IMR-90 (cell line): Measurements from ENCODE around the gene PPM1G. TPM values are rescaled to one million over a fixed set of nuclear protein-coding genes. Genes with fewer than 3 reads are reported as not detected.

Source experiments
- ATAC-seq: fragments of 200-7000 bp; cut with Tn5 transposase; 2 replicates; pipeline ENCODE4 v1.9.1; 2020; ENCODE audit warnings: low read depth, mild to moderate bottlenecking, moderate library complexity
- BruUV-seq: library from RNA; stranded (reverse); fragments of 400-500 nt; replicated peaks from 2 replicates; lab custom pipeline; 2021; lab: Mats Ljungman, UMichigan
- CTCF ChIA-PET: fragments of 300-600 bp; formaldehyde crosslinking; extraction: SDS; loops from one replicate; lab custom pipeline; 2021; ENCODE audit warnings: antibody characterized with exemption; lab: Yijun Ruan, JAX
- POLR2A ChIA-PET: fragments of 300-600 bp; sonication (Branson Sonifier 250); formaldehyde crosslinking; loops from one replicate; lab custom pipeline; 2022; ENCODE audit warnings: antibody characterized with exemption; ENCODE audit not compliant: unreplicated experiment; lab: Charles Lee
- DNase-seq: peaks from one replicate; pipeline ENCODE4 v3.0.0; 2013
- H2AFZ ChIP-seq: replicated peaks from 2 replicates; pipeline ENCODE3; 2013; ENCODE audit warnings: low read length, mild to moderate bottlenecking; ENCODE audit not compliant: poor library complexity
- H2AK5ac ChIP-seq: 2 replicates; pipeline ENCODE4 v1.6.1; 2013; ENCODE audit warnings: low read depth, low read length, inconsistent platforms
- H2AK9ac ChIP-seq: replicated peaks from 2 replicates; pipeline ENCODE3; 2013; ENCODE audit warnings: mild to moderate bottlenecking, low read depth, low read length, moderate library complexity; ENCODE audit not compliant: poor library complexity
- H2BK120ac ChIP-seq: 2 replicates; pipeline ENCODE4 v1.6.1; 2013; ENCODE audit warnings: low read depth, low read length, inconsistent platforms
- H2BK15ac ChIP-seq: 3 replicates; pipeline ENCODE4 v1.6.1; 2013; ENCODE audit warnings: low read depth, low read length, inconsistent platforms
- H2BK20ac ChIP-seq: 2 replicates; pipeline ENCODE4 v1.6.1; 2013; ENCODE audit warnings: low read depth, mild to moderate bottlenecking, inconsistent platforms, low read length, moderate library complexity
- H2BK5ac ChIP-seq: 2 replicates; pipeline ENCODE4 v1.6.1; 2013; ENCODE audit warnings: mild to moderate bottlenecking, low read depth, low read length, inconsistent platforms; ENCODE audit not compliant: poor library complexity, severe bottlenecking
- H3K14ac ChIP-seq: replicated peaks from 2 replicates; pipeline ENCODE4 v1.6.1; 2013; ENCODE audit warnings: low read depth, low read length, inconsistent platforms
- H3K18ac ChIP-seq: 2 replicates; pipeline ENCODE4 v1.6.1; 2013; ENCODE audit warnings: low read depth, low read length, control low read depth
- H3K23ac ChIP-seq: 2 replicates; pipeline ENCODE4 v1.6.1; 2013; ENCODE audit warnings: low read depth, low read length, inconsistent platforms
- H3K27ac ChIP-seq: 2 replicates; pipeline ENCODE4 v1.5.1; 2013; ENCODE audit warnings: mild to moderate bottlenecking, control low read depth, low read length; ENCODE audit not compliant: insufficient read depth
- H3K27me3 ChIP-seq: 2 replicates; pipeline ENCODE4 v1.6.1; 2013; ENCODE audit warnings: low read length; ENCODE audit not compliant: control insufficient read depth, insufficient read depth
- H3K36me3 ChIP-seq: 2 replicates; pipeline ENCODE4 v1.6.1; 2013; ENCODE audit warnings: low read length, mixed read lengths; ENCODE audit not compliant: control insufficient read depth, insufficient read depth
- H3K4ac ChIP-seq: 2 replicates; pipeline ENCODE4 v1.6.1; 2013; ENCODE audit warnings: low read depth, low read length, inconsistent platforms
- H3K4me1 ChIP-seq: 2 replicates; pipeline ENCODE4 v1.6.1; 2013; ENCODE audit warnings: low read length, mixed read lengths; ENCODE audit not compliant: control insufficient read depth, insufficient read depth
- H3K4me2 ChIP-seq: 2 replicates; pipeline ENCODE4 v1.6.1; 2013; ENCODE audit warnings: low read depth, mild to moderate bottlenecking, control low read depth, low read length, moderate library complexity
- H3K4me3 ChIP-seq: 2 replicates; pipeline ENCODE4 v1.5.1; 2013; ENCODE audit warnings: low read depth, mild to moderate bottlenecking, control low read depth, low read length, moderate library complexity; ENCODE audit not compliant: insufficient read depth
- H3K56ac ChIP-seq: 2 replicates; pipeline ENCODE4 v1.6.1; 2013; ENCODE audit warnings: low read length, inconsistent platforms; ENCODE audit not compliant: insufficient read depth; ENCODE audit errors: extremely low read depth
- H3K79me1 ChIP-seq, 2 experiments: 2 replicates each; pipeline ENCODE4 v1.6.1; 2013; ENCODE audit warnings: low read length in 2 of 2, inconsistent platforms in 1 of 2, low read depth in 1 of 2
- H3K9ac ChIP-seq: 2 replicates; pipeline ENCODE4 v1.6.1; 2013; ENCODE audit warnings: low read depth, low read length, control low read depth
- H3K9me1 ChIP-seq: 2 replicates; pipeline ENCODE4 v1.6.1; 2013; ENCODE audit warnings: low read length, inconsistent platforms; ENCODE audit not compliant: insufficient read depth
- H3K9me3 ChIP-seq: 2 replicates; pipeline ENCODE4 v1.6.1; 2013; ENCODE audit warnings: low read length; ENCODE audit not compliant: control insufficient read depth, insufficient read depth
- H4K20me1 ChIP-seq: 2 replicates; pipeline ENCODE4 v1.6.1; 2013; ENCODE audit warnings: low read length, inconsistent platforms; ENCODE audit not compliant: insufficient read depth
- H4K5ac ChIP-seq: 2 replicates; pipeline ENCODE4 v1.6.1; 2013; ENCODE audit warnings: mild to moderate bottlenecking, low read depth, low read length, control low read depth
- H4K8ac ChIP-seq, 2 experiments: 2 replicates each; pipeline ENCODE4 v1.6.1; 2013; ENCODE audit warnings: low read depth in 2 of 2, low read length in 2 of 2, control low read depth in 1 of 2, inconsistent platforms in 1 of 2
- H4K91ac ChIP-seq: 2 replicates; pipeline ENCODE4 v1.6.1; 2013; ENCODE audit warnings: low read depth, low read length, inconsistent platforms; ENCODE audit not compliant: insufficient read depth
- FOS ChIP-seq: fragments of 150-350 bp; IDR thresholded peaks from 2 replicates; pipeline ENCODE4 v1.6.1; 2016; ENCODE audit warnings: low read depth, low read length
- MXI1 ChIP-seq: IDR thresholded peaks from 2 replicates; pipeline ENCODE4 v1.6.1; 2012; ENCODE audit warnings: low read depth, mild to moderate bottlenecking, low read length, moderate library complexity, borderline replicate concordance
- NFE2L2 ChIP-seq: fragments of 150-350 bp; IDR thresholded peaks from 2 replicates; pipeline ENCODE4 v1.6.1; 2016; ENCODE audit warnings: low read depth, mild to moderate bottlenecking, low read length
- RFX5 ChIP-seq: IDR thresholded peaks from 2 replicates; pipeline ENCODE4 v1.8.0; 2012; ENCODE audit warnings: low read depth, mild to moderate bottlenecking, low read length, moderate library complexity
- WGBS, 2 experiments: methylation state at CpG; one replicate each; pipeline versions ENCODE4 v1.1.5 to v1.1.7; 2013; ENCODE audit warnings: missing lambda C conversion rate in 2 of 2; ENCODE audit not compliant: insufficient read length in 1 of 2; ENCODE audit errors: extremely low coverage in 2 of 2; 5-methylcytosine and 5-hydroxymethylcytosine counted together
- dilution Hi-C: fragments of 300-500 bp; cut with HindIII; formaldehyde crosslinking; loops from one replicate; pipeline ENCODE4 v1.14.3; 2018; ENCODE audit warnings: low sequenced_read_pairs; ENCODE audit not compliant: unreplicated experiment
- in situ Hi-C: fragments of 300-500 bp; cut with MboI; formaldehyde crosslinking; loops from 3 replicates; pipeline ENCODE4 v1.14.3; 2019; ENCODE audit warnings: low sequenced_read_pairs, inconsistent platforms, mixed read lengths
- intact Hi-C: fragments of 100-400 bp; cut with micrococcal nuclease; formaldehyde crosslinking; loops from 2 replicates; pipeline ENCODE4 v1.10.0; 2022
- polyA plus RNA-seq, 3 experiments: library from polyadenylated mRNA; depleted of rRNA; stranded (reverse); fragments of >200 nt; gene quantifications; 2 replicates each; pipeline ENCODE4 v1.2.3, GENCODE V29; 2012; ENCODE audit warnings: low replicate concordance in 1 of 3
- total RNA-seq: library from RNA; depleted of rRNA; stranded (reverse); fragments of >200 nt; gene quantifications from 2 replicates; pipeline ENCODE4 v1.2.3, GENCODE V29; 2012; rRNA removed

PPM1G gene
- total and polyA plus RNA-seq, 2 of the 4 experiments (the other 2 are of a cell fraction) = 57.6 to 95.9 TPM

- Histone ChIP-seq H3K4me3 (no peak overlapping the region), H4K91ac (no peak overlapping the region), H3K9ac (no peak overlapping the region), H3K4me2 (no peak overlapping the region), H3K27me3 (no peaks in the 10 kb centered on the region), H4K20me1 (no peaks in the 10 kb centered on the region), H2BK20ac (no peak overlapping the region), H4K5ac (no peak overlapping the region), H2BK5ac (no peak overlapping the region), H2AFZ (no peak overlapping the region), H3K36me3 (peaks cover 41% of the 10 kb centered on the region), H3K14ac (no peak overlapping the region), H3K9me3 (no peaks in the 10 kb centered on the region), H3K23ac (no peak overlapping the region), H2AK5ac (no peak overlapping the region), H3K4ac (no peak overlapping the region), H2BK120ac (no peak overlapping the region), H3K79me1 (peaks cover 0 to 3% of the 10 kb centered on the region in 2 experiments; a peak in 1 of 4 replicates), H3K18ac (no peak overlapping the region), H3K4me1 (no peaks in the 10 kb centered on the region), H3K27ac (no peak overlapping the region), H2BK15ac (no peak overlapping the region), H3K56ac (no peak overlapping the region), H2AK9ac (no peak overlapping the region), H3K9me1 (no peaks in the 10 kb centered on the region), H4K8ac (no peak overlapping the region)
- no peak for TF ChIP-seq NFE2L2
- no peak for TF ChIP-seq RFX5
- no peak for TF ChIP-seq MXI1
- no peak for TF ChIP-seq FOS
- ChIA-PET POLR2A (no interaction called here), CTCF (no interaction called here)
- dilution Hi-C loops (no loop called here), in situ Hi-C loops (no loop called here), intact Hi-C loops (no loop called here)
- 100% methylated on average over 1 of the region's 3 CpGs; no CpG with 5 or more reads in 1 of the 2 experiments for WGBS, 2 experiments
- ATAC-seq (no peak), DNase-seq (no peak)
- no TSS peak for BruUV-seq
Measured at GRCh38 chr2:27335311-27335710, 74.1 kb downstream of the PPM1G start.

Other genes with a start within 250 kb of the PPM1G start
- gene ATRAID, start 197.6 kb downstream of the PPM1G start, total RNA-seq = 138 and 144 TPM in 2 replicates
- 165 and 173 TPM in 2 replicates for gene ATRAID, start 197.6 kb downstream of the PPM1G start, polyA plus RNA-seq (2012; rRNA removed)
- 34.2 and 38.6 TPM in 2 replicates for gene SLC5A6, start 197.3 kb downstream of the PPM1G start, total RNA-seq
- gene SLC5A6, start 197.3 kb downstream of the PPM1G start, polyA plus RNA-seq (2012; rRNA removed) = 28.8 and 30.6 TPM in 2 replicates
- gene CAD, start 192.2 kb downstream of the PPM1G start, total RNA-seq = 12.9 and 17.8 TPM in 2 replicates
- gene CAD, start 192.2 kb downstream of the PPM1G start, polyA plus RNA-seq (2012; rRNA removed) = 38.7 and 45.8 TPM in 2 replicates
- gene SLC30A3, start 146.5 kb downstream of the PPM1G start, total RNA-seq = under 0.01 TPM in 1 of 2 replicates, not detected in the other
- gene SLC30A3, start 146.5 kb downstream of the PPM1G start, polyA plus RNA-seq (2012; rRNA removed) = 0.15 and 0.17 TPM in 2 replicates
- gene DNAJC5G, start 134.2 kb downstream of the PPM1G start, total RNA-seq = not detected in 2 replicates
- gene DNAJC5G, start 134.2 kb downstream of the PPM1G start, polyA plus RNA-seq (2012; rRNA removed) = not detected in 2 replicates
- under 0.01 TPM in 1 of 2 replicates, not detected in the other for gene TRIM54, start 127.2 kb downstream of the PPM1G start, total RNA-seq
- gene TRIM54, start 127.2 kb downstream of the PPM1G start, polyA plus RNA-seq (2012; rRNA removed) = 0.07 and 0.15 TPM in 2 replicates
- gene UCN, start 101.1 kb downstream of the PPM1G start, total RNA-seq = not detected in 2 replicates
- 0.22 and 0.30 TPM in 2 replicates for gene UCN, start 101.1 kb downstream of the PPM1G start, polyA plus RNA-seq (2012; rRNA removed)
- gene MPV17, start 86.5 kb downstream of the PPM1G start, total RNA-seq = 70.4 and 80.5 TPM in 2 replicates
- gene MPV17, start 86.5 kb downstream of the PPM1G start, polyA plus RNA-seq (2012; rRNA removed) = 160 and 164 TPM in 2 replicates
- 23.1 and 25.5 TPM in 2 replicates for gene GTF3C2, start 52.8 kb downstream of the PPM1G start, total RNA-seq
- 36.9 and 37.7 TPM in 2 replicates for gene GTF3C2, start 52.8 kb downstream of the PPM1G start, polyA plus RNA-seq (2012; rRNA removed)
- gene EIF2B4, start 39.3 kb downstream of the PPM1G start, total RNA-seq = 47.9 and 48.9 TPM in 2 replicates
- gene EIF2B4, start 39.3 kb downstream of the PPM1G start, polyA plus RNA-seq (2012; rRNA removed) = 40.3 and 43.8 TPM in 2 replicates
- gene SNX17, start 39.0 kb downstream of the PPM1G start, total RNA-seq = 130 and 131 TPM in 2 replicates
- gene SNX17, start 39.0 kb downstream of the PPM1G start, polyA plus RNA-seq (2012; rRNA removed) = 100.0 and 102 TPM in 2 replicates
- 3.1 and 3.4 TPM in 2 replicates for gene ZNF513, start 28.9 kb downstream of the PPM1G start, total RNA-seq
- 23.5 and 23.7 TPM in 2 replicates for gene ZNF513, start 28.9 kb downstream of the PPM1G start, polyA plus RNA-seq (2012; rRNA removed)
- 107 and 120 TPM in 2 replicates for gene NRBP1, start 19.0 kb upstream of the PPM1G start, total RNA-seq
- 150 and 155 TPM in 2 replicates for gene NRBP1, start 19.0 kb upstream of the PPM1G start, polyA plus RNA-seq (2012; rRNA removed)
- gene KRTCAP3, start 32.8 kb upstream of the PPM1G start, total RNA-seq = not detected in 2 replicates
- gene KRTCAP3, start 32.8 kb upstream of the PPM1G start, polyA plus RNA-seq (2012; rRNA removed) = 1.1 and 1.5 TPM in 2 replicates
- 23.1 and 25.5 TPM in 2 replicates for gene IFT172, start 80.2 kb upstream of the PPM1G start, total RNA-seq
- 17.2 and 18.8 TPM in 2 replicates for gene IFT172, start 80.2 kb upstream of the PPM1G start, polyA plus RNA-seq (2012; rRNA removed)
- 7.3 and 7.5 TPM in 2 replicates for gene FNDC4, start 85.6 kb upstream of the PPM1G start, total RNA-seq
- 11.1 and 12.0 TPM in 2 replicates for gene FNDC4, start 85.6 kb upstream of the PPM1G start, polyA plus RNA-seq (2012; rRNA removed)
- gene GCKR, start 87.2 kb upstream of the PPM1G start, total RNA-seq = under 0.01 TPM in 1 of 2 replicates, not detected in the other
- 0.41 and 0.55 TPM in 2 replicates for gene GCKR, start 87.2 kb upstream of the PPM1G start, polyA plus RNA-seq (2012; rRNA removed)
- gene ZNF512, start 173.5 kb upstream of the PPM1G start, total RNA-seq = 32.2 and 56.5 TPM in 2 replicates
- 17.0 and 25.8 TPM in 2 replicates for gene ZNF512, start 173.5 kb upstream of the PPM1G start, polyA plus RNA-seq (2012; rRNA removed)
- 2.0 and 2.2 TPM in 2 replicates for gene CCDC121, start 219.4 kb upstream of the PPM1G start, total RNA-seq
- 0.65 and 0.67 TPM in 2 replicates for gene CCDC121, start 219.4 kb upstream of the PPM1G start, polyA plus RNA-seq (2012; rRNA removed)
- gene GPN1, start 219.5 kb upstream of the PPM1G start, total RNA-seq = 53.0 and 63.8 TPM in 2 replicates
- 34.9 and 37.8 TPM in 2 replicates for gene GPN1, start 219.5 kb upstream of the PPM1G start, polyA plus RNA-seq (2012; rRNA removed)